ENCODE measurements around the gene TTC39C.

TTC39C gene

GRCh38 chr18:24103320-24104021, 88.9 kb downstream of the TTC39C start:
- Histone ChIP-seq H3K27ac (replicated peaks) (no peak overlapping the region), H3K27me3 (ENCODE audit: insufficient read depth, poor library complexity, severe bottlenecking) (no peaks in the 10 kb centered on the region), H3K4me3 (replicated peaks; ENCODE audit: insufficient read depth, low read length) (no peak overlapping the region)
- DNase-seq (ENCODE audit: low read depth in 1 of 2, low spot score in 1 of 2) = no peak
- no peak for TF ChIP-seq SPI1 (IDR thresholded peaks at IDR 0.05; ENCODE audit: borderline replicate concordance, low read depth)
- TF ChIP-seq GABPA (IDR thresholded peaks at IDR 0.05; ENCODE audit: low read depth) = no peak
- TF ChIP-seq REST (IDR thresholded peaks at IDR 0.05; ENCODE audit: insufficient replicate concordance, low read depth) = no peak
- no peak for TF ChIP-seq CTCF (IDR thresholded peaks at IDR 0.05; ENCODE audit: insufficient read depth, low read length)
- TF ChIP-seq POLR2AphosphoS5 (IDR thresholded peaks at IDR 0.05; ENCODE audit: low read depth) = no peak

GRCh38 chr18:24104486-24104885, 89.9 kb downstream of the TTC39C start:
- no peak for DNase-seq (ENCODE audit: low read depth in 1 of 2, low spot score in 1 of 2)
- Histone ChIP-seq H3K27me3 (ENCODE audit: insufficient read depth, poor library complexity, severe bottlenecking) (no peaks in the 10 kb centered on the region), H3K27ac (replicated peaks) (no peak overlapping the region), H3K4me3 (replicated peaks; ENCODE audit: insufficient read depth, low read length) (no peak overlapping the region)
- no peak for TF ChIP-seq CTCF (IDR thresholded peaks at IDR 0.05; ENCODE audit: insufficient read depth, low read length)
- no peak for TF ChIP-seq SPI1 (IDR thresholded peaks at IDR 0.05; ENCODE audit: borderline replicate concordance, low read depth)
- TF ChIP-seq POLR2AphosphoS5 (IDR thresholded peaks at IDR 0.05; ENCODE audit: low read depth) = no peak
- TF ChIP-seq REST (IDR thresholded peaks at IDR 0.05; ENCODE audit: insufficient replicate concordance, low read depth) = no peak
- TF ChIP-seq GABPA (IDR thresholded peaks at IDR 0.05; ENCODE audit: low read depth) = no peak

GRCh38 chr18:24108641-24109040, 94.1 kb downstream of the TTC39C start:
- Histone ChIP-seq H3K27me3 (ENCODE audit: insufficient read depth, poor library complexity, severe bottlenecking) (no peaks in the 10 kb centered on the region), H3K27ac (replicated peaks) (no peak overlapping the region), H3K4me3 (replicated peaks; ENCODE audit: insufficient read depth, low read length) (no peak overlapping the region)
- DNase-seq (ENCODE audit: low read depth in 1 of 2, low spot score in 1 of 2) = no peak
- TF ChIP-seq GABPA (IDR thresholded peaks at IDR 0.05; ENCODE audit: low read depth) = no peak
- no peak for TF ChIP-seq REST (IDR thresholded peaks at IDR 0.05; ENCODE audit: insufficient replicate concordance, low read depth)
- no peak for TF ChIP-seq CTCF (IDR thresholded peaks at IDR 0.05; ENCODE audit: insufficient read depth, low read length)
- TF ChIP-seq SPI1 (IDR thresholded peaks at IDR 0.05; ENCODE audit: borderline replicate concordance, low read depth) = no peak
- TF ChIP-seq POLR2AphosphoS5 (IDR thresholded peaks at IDR 0.05; ENCODE audit: low read depth) = no peak
